Measurements from ENCODE around the gene RNFT2.

RNFT2 gene

GRCh38 chr12:116880817-116881324 is 142.8 kb downstream of the RNFT2 start:
- DNase-seq, result no peak

GRCh38 chr12:116881325-116881876 is 143.3 kb downstream of the RNFT2 start, which contains the start of gene HRK:
Gene HRK (minus strand): TSS chr12:116881441. CDS start chr12:116881307, 134 bp downstream.
- DNase-seq, result no peak

- DNase-seq, result no peak
Observed at GRCh38 chr12:116881877-116882507, 143.9 kb downstream of the RNFT2 start.

- DNase-seq, result no peak
Observed at GRCh38 chr12:116882742-116883141, 144.6 kb downstream of the RNFT2 start.

- no peak for DNase-seq
Observed at GRCh38 chr12:116884871-116885270, 146.8 kb downstream of the RNFT2 start.

GRCh38 chr12:116885491-116885890 is 147.4 kb downstream of the RNFT2 start:
- DNase-seq, result no peak

GRCh38 chr12:116887244-116887643 is 149.1 kb downstream of the RNFT2 start:
- no peak for DNase-seq

- no peak for DNase-seq
Observed at GRCh38 chr12:116887897-116888296, 149.8 kb downstream of the RNFT2 start.

- no peak for DNase-seq
Observed at GRCh38 chr12:116890330-116890729, 152.2 kb downstream of the RNFT2 start.

GRCh38 chr12:116891019-116891418 is 152.9 kb downstream of the RNFT2 start:
- DNase-seq, result no peak

GRCh38 chr12:116892349-116893140 is 154.4 kb downstream of the RNFT2 start:
- no peak for DNase-seq

- DNase-seq, result no peak
Observed at GRCh38 chr12:116894913-116895312, 156.8 kb downstream of the RNFT2 start.

GRCh38 chr12:116896411-116896924 is 158.4 kb downstream of the RNFT2 start:
- no peak for DNase-seq

- DNase-seq, result no peak
Observed at GRCh38 chr12:116897476-116897875, 159.4 kb downstream of the RNFT2 start.

GRCh38 chr12:116898669-116899068 is 160.6 kb downstream of the RNFT2 start:
- DNase-seq, result no peak

- no peak for DNase-seq
Observed at GRCh38 chr12:116901612-116902011, 163.5 kb downstream of the RNFT2 start.
